ENCODE results near the gene FHIT.

The FHIT gene

DNA sequence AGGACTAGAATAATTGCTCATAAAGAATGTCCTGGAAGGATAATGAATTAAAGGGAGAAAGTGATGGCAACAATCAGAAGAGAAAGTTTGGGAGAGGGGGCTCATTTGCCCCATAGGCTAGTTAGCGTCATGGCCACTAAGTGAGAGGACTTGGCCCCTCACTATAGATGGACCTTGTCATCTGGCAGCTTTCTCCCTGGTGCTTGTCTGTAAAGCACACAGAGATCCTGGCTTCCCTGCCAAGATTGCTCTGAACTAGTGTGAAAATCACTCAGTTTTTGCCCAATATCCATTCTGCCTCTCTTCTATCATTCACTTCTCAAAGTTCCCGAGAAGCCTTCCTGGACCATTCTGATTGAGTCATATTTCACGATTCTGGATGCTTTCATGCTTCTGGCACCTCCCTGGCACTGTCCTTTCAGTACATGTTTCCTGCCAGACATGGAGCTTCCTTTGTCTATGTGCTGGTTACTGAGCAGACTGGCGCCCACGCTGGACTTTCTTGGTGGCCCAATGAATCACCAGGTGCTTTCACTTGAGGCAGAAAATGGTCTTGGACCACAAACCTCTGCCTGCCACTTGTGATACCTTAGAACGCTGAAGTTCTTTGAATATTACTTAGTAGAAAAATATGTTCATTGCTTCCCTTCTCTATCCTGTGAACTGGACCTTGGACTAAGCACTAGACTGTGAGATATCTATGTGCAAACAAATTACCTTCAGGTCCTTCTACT lies 1491.8 kb downstream of the FHIT start:
- TF ChIP-seq, protein P1, sequence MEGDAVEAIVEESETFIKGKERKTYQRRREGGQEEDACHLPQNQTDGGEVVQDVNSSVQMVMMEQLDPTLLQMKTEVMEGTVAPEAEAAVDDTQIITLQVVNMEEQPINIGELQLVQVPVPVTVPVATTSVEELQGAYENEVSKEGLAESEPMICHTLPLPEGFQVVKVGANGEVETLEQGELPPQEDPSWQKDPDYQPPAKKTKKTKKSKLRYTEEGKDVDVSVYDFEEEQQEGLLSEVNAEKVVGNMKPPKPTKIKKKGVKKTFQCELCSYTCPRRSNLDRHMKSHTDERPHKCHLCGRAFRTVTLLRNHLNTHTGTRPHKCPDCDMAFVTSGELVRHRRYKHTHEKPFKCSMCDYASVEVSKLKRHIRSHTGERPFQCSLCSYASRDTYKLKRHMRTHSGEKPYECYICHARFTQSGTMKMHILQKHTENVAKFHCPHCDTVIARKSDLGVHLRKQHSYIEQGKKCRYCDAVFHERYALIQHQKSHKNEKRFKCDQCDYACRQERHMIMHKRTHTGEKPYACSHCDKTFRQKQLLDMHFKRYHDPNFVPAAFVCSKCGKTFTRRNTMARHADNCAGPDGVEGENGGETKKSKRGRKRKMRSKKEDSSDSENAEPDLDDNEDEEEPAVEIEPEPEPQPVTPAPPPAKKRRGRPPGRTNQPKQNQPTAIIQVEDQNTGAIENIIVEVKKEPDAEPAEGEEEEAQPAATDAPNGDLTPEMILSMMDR (IDR thresholded peaks at IDR 0.05; ENCODE audit: unreplicated experiment in 3 of 3), result no peak
- H3K27me3 Mint-ChIP-seq (ENCODE audit: low read depth), result peaks cover 5% of the 10 kb centered on the region
- peaks cover 10% of the 10 kb centered on the region for H3K4me1 Mint-ChIP-seq
- no peak overlapping the region for H3K4me3 Mint-ChIP-seq
- no peaks in the 10 kb centered on the region for H3K9me3 Mint-ChIP-seq
- no peaks in the 10 kb centered on the region for H3K36me3 Mint-ChIP-seq (ENCODE audit: low read depth)
- H3K27ac Mint-ChIP-seq, result no peak overlapping the region

DNA sequence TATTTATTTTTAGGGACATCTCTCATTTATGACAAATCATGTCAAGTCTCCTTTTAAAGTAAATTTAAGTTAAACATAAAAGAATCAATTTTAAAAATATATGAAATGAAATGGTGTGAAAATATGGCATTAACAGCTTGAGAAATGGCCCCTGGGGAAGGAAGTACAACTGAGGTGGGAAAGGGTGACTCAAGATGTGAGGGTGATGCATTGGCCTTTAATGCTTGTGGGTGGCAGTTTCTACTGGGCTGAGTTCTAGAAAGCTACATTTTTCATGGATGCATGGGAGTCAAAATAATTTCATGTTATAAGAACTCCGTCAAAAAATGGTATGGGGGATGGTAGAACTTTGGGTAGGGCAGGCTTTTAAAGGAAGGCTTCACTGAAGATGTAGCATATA lies 1492.6 kb downstream of the FHIT start:
- Mint-ChIP-seq H3K9me3 (no peaks in the 10 kb centered on the region), H3K36me3 (ENCODE audit: low read depth) (no peaks in the 10 kb centered on the region), H3K27ac (no peak overlapping the region), H3K4me1 (peaks cover 9% of the 10 kb centered on the region), H3K27me3 (ENCODE audit: low read depth) (peaks cover 5% of the 10 kb centered on the region), H3K4me3 (no peak overlapping the region)
- TF ChIP-seq, protein P1 (IDR thresholded peaks at IDR 0.05; ENCODE audit: unreplicated experiment in 3 of 3), result no peak

DNA sequence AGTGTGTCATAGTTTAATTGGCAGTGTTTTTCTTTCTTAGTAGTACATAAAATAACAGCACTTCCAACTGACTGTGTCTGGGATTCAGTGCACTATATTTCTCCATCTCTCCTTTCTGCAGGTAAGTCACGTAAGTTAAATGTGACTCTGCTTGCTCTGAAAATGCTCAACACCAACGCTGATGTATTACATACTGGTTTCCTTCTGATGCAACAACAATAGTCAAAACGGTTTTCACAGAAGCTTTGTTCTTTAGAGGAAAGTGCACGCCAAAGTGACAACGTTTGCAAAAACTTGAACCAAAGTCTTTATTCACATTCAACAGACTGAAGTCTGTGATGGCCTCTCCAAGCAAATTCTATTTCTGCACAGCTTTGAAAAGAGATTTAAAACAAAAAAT lies 1494.3 kb downstream of the FHIT start:
- no peak overlapping the region for H3K4me3 Mint-ChIP-seq
- no peaks in the 10 kb centered on the region for H3K9me3 Mint-ChIP-seq
- no peaks in the 10 kb centered on the region for H3K36me3 Mint-ChIP-seq (ENCODE audit: low read depth)
- TF ChIP-seq, protein P1 (IDR thresholded peaks at IDR 0.05; ENCODE audit: unreplicated experiment in 3 of 3), result no peak
- peaks cover 5% of the 10 kb centered on the region for H3K27me3 Mint-ChIP-seq (ENCODE audit: low read depth)
- H3K4me1 Mint-ChIP-seq, result peaks cover 5% of the 10 kb centered on the region
- no peak overlapping the region for H3K27ac Mint-ChIP-seq

DNA sequence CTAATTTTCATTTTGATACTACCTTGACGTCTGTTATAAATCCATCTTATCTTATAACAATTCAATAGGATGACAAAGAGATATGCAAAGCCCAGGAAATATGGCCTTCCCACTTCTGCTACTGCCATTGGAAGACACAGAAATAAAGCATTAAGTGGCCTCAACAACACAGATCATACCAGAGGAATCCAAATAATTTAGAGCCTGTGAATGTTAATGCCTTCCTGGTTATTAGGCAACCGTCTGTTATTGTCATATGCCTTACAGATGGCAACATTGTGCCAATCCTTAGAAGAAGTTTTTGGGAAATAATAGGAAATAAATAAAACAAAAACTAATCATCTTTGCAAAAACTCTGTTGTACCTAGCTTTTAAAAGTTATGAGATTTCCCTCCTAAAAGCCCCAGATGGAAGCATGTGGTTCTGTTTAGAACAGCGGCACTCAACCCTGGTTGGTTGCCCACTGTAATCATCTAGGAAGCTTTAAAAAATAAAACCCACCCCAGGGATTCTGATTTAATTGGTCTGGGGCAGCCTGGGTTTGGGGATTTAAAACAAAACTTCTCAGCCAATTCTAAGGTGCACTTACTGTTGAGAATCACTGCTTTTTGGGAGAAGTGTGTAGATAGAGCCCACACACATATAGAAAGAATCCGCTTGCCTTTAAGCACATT lies 1496.7 kb downstream of the FHIT start:
- Mint-ChIP-seq H3K27me3 (ENCODE audit: low read depth) (peaks cover 8% of the 10 kb centered on the region), H3K27ac (no peak overlapping the region), H3K9me3 (no peaks in the 10 kb centered on the region)

DNA sequence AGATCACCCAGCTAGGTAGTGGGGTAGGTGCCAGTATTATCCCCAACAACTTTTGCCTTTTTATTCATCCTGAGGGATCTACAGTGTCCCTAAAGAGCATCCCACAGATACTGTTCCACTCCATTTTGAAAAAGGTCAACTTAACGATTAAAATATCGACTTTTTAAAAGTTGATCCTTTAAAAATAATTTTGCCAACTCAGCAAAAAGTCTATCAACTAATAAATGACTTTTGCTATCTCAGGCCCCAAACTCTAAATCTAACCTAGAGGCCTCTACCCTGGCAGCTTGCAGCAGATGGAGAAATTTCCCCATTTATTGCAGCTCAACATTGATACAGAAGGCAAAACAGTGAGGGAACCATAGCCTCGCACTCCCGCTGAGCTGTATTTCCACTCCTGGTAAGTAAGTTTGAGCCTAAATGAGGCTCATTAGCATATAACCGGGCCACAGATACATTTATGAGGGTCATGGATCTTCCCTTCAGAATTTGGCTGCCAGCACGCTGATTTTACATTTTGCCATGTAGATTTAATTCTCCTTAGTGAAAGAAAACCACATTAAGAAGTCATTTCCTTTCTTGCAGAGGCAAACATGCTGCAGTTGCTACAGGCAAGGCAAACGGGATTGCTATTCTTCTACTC lies 1497.3 kb downstream of the FHIT start:
- H3K4me3 Mint-ChIP-seq, result no peak overlapping the region
- TF ChIP-seq, protein P1 (IDR thresholded peaks at IDR 0.05; ENCODE audit: unreplicated experiment in 3 of 3), result no peak
- H3K36me3 Mint-ChIP-seq (ENCODE audit: low read depth), result no peaks in the 10 kb centered on the region
- no peak overlapping the region for H3K27ac Mint-ChIP-seq
- peaks cover 5% of the 10 kb centered on the region for H3K27me3 Mint-ChIP-seq (ENCODE audit: low read depth)
- no peaks in the 10 kb centered on the region for H3K9me3 Mint-ChIP-seq
- peaks cover 5% of the 10 kb centered on the region for H3K4me1 Mint-ChIP-seq

More for the DNA sequence above, 1496.7 kb downstream of the FHIT start:
- H3K4me3 Mint-ChIP-seq, result no peak overlapping the region
- TF ChIP-seq, protein P1 (IDR thresholded peaks at IDR 0.05; ENCODE audit: unreplicated experiment in 3 of 3), result no peak
- peaks cover 5% of the 10 kb centered on the region for H3K4me1 Mint-ChIP-seq
- no peaks in the 10 kb centered on the region for H3K36me3 Mint-ChIP-seq (ENCODE audit: low read depth)

Data from nephron (organoid).